NCI-H1105 treated with DMSO at 0.1 percent for 48 hours (cell line): ENCODE data around the gene SDHC.

Source experiments
- DNase-seq: peaks from one replicate; lab custom pipeline; 2025; lab: John Stamatoyannopoulos, UW

The SDHC gene, protein sequence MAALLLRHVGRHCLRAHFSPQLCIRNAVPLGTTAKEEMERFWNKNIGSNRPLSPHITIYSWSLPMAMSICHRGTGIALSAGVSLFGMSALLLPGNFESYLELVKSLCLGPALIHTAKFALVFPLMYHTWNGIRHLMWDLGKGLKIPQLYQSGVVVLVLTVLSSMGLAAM

DNA sequence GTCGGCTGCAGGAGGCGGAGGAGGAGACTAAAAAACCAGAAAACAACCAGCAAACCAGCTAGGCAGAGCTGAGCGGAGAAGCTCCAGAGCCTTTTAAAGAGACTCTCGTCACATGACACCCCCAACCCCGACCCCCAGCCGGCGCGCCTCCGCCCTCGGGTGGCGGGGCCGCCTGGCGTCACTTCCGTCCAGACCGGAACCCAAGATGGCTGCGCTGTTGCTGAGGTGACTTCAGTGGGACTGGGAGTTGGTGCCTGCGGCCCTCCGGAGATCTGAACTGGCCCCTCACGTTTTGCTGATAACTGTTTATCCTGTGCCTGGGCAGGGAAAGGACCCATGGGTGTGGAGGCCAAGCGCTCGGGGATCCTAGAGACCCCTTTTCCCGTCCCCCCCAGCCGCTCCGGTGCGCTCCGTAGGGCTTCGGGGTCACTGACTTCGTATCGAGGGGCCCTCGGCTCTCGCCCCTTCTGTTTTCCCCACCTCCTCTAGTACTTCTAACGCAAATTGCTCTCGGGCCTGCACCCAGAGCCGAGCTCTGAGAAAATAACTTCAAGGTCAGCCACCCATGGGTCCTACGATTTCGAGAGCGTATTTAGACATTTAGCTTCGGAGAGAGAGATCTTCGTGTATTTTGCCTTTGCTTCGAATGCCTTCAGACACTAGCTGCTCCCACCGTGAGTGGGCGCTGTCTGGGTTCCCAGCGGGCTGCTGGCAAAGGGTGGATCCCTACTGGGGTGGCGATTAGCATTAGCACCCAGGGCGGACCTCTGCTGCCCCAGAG is at the start of gene SDHC:
Gene SDHC, plus strand, starts transcription at position 181 of the 781 bp plus-strand sequence. Its CDS starts 25 bp downstream, at position 206.
- peak; percentile 83 for DNase-seq

- DNase-seq = no peak
Observed at GRCh38 chr1:161265305-161265704, 48.9 kb upstream of the SDHC start.

- no peak for DNase-seq
Observed at GRCh38 chr1:161266202-161266601, 48.0 kb upstream of the SDHC start.

GRCh38 chr1:161266836-161267235 is 47.3 kb upstream of the SDHC start:
- no peak for DNase-seq

DNA sequence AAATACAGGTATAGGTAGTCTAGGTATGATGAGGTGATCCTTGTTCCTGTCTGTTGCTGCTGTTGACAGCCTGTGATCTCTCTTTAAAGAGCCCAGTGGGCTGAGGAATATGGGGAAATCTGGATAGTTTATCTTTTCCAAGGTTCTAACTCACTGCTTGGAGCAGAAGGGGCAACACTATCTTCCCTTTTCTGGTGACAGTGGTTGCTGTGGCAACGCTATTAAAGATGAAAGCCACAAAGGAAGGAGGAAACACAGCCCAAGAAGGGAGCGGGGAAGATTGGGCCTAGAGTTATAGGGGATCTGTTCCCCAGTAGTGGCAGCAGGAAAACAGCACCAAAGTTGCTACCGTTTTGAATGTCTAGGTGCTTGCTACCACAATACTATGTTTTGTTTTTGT is 46.9 kb upstream of the SDHC start:
- no peak for DNase-seq

- no peak for DNase-seq
Observed at GRCh38 chr1:161273402-161273801, 40.8 kb upstream of the SDHC start.

GRCh38 chr1:161274874-161275273 is 39.3 kb upstream of the SDHC start:
- DNase-seq = no peak

GRCh38 chr1:161282991-161283390 is 31.2 kb upstream of the SDHC start:
- DNase-seq = no peak

DNA sequence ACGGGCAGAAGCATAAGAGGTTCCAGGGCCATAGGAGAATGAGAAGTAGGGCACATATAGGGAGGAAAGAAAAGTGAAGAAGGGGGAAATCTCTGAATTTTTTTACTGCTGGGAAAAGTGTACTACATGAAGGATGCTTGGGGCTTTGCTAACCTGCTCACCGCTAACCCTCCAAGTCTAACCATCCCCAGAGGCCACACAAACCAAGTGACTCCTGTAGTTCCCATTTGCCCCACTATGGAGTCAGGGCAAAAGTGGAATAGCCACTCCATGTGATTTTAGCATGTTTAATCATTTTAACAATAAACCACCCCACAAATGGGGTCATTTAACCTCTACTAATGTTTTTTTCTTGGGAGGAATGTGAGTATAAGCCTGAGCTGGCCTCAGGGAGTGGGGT is 29.1 kb upstream of the SDHC start:
- no peak for DNase-seq

DNA sequence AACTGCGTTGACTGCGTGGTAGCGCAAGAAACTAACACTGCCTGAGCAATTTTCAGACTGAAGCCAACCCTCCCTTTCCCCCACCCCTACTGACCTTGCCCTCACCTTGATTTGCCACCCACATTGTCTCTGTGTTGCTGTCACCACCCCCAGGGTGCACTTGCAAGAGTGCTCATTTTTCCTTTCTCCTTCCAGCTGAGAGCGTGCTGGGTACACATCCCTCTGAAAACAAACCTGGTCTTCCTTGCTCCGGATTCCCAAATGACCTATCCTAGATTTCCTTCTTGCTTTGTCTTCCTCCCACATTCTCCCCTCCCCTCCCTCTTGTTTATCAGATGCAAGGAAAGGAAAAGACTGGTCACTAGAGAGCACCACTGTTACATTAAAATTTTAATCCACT is 28.7 kb upstream of the SDHC start:
- no peak for DNase-seq

DNA sequence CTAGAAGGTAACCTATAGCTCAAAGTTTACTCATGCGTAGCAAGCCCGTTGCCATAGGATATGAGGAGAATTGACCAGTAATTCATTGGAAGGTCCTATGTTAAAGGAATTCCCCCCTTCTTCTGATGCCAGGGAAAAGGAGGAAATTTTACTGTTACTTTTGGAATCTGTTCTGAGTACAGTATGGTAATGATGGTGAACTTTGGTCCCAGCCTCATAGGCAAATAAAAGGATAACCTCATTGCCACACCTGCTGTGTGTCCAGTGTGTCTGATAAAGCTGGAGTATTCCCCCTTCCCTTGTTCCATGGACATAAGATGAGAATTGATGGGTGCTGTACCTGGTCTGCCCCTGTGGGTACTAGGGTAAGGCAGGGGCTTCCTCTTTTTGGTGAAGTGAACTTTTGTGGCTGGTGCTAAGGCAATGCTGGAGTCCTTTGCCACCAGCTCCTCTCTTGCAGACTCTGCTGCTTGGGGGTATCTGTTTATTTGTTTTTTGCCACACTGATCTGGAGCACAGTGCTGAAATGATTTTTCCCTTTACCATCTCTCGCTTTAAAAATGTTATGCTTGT is 26.6 kb upstream of the SDHC start:
- DNase-seq = no peak

DNA sequence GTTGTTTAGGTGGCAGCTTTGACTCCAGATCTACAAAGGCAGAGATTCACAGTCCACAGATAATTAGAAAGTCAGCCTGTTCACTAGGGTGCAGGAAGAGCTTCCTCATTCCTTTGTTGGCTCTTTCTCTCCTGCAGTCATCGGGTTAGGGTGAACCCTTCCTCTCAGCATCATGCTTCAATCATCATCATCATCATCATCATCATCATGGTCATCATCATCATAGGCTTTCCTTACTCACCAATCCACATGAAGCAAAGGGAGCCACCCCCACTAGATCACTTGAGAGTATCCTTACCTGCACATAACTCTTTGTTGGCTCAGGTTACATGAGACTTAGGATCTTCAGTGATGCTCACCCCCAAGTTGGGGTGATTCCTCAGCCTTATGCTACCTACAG is 23.4 kb upstream of the SDHC start:
- DNase-seq = no peak

DNA sequence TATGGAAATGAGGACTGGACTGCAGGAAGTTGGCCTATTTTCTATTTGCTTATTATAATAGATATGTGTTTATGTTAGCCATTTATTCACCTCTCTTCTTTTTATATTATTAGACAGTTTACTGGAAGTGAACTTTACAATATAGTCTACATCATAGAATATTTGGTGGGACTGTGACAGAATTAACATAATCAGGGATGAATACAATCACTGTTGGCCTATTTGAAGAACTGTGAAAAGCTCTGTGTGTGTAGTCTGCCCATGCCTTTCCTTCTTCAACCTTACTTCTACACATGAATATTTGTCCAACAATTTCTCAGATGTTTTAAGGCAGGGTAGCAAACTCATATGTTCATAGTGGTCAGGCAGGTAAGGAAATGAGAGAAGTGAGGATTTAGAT is 16.8 kb upstream of the SDHC start:
- DNase-seq = no peak

GRCh38 chr1:161298116-161298515 is 16.1 kb upstream of the SDHC start:
- DNase-seq = no peak

DNA sequence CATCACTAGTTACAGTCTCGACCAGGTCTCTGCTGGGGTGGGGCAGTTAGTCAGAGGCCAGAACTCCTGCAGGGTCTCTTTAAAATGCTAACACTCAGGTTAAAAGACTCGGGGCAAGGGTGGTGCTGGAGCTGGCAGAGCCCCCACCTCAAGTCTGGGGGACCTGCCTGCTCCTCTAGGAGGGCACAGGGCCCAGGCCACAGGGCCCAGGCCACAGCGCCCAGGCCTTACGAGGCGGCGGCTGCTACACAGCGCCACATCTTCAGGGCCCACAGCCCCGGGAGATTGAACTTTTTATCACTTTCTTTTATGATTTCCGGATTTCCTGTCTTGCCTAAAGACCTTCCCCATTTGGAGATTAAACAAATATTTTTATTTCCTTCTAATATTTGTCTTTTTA is 14.8 kb upstream of the SDHC start:
- no peak for DNase-seq

DNA sequence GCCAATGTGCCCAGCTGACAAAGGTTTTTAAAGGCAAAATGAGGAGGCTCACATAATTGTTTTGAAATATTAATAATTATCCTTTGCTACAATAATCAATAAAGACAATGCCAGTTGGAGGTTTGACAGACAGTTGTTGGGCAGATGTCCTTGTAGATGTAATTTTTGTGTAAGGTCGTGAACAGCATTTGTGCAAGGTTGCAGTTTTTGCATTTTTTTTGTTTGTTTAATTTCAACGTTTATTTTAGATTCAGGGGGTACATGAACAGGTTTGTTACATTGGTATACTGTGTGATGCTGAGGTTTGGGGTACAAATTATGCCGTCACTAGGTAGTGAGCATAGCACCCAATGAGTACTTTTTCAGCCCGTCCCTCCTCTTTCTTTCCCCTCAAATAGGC is 13.7 kb upstream of the SDHC start:
- no peak for DNase-seq

DNA sequence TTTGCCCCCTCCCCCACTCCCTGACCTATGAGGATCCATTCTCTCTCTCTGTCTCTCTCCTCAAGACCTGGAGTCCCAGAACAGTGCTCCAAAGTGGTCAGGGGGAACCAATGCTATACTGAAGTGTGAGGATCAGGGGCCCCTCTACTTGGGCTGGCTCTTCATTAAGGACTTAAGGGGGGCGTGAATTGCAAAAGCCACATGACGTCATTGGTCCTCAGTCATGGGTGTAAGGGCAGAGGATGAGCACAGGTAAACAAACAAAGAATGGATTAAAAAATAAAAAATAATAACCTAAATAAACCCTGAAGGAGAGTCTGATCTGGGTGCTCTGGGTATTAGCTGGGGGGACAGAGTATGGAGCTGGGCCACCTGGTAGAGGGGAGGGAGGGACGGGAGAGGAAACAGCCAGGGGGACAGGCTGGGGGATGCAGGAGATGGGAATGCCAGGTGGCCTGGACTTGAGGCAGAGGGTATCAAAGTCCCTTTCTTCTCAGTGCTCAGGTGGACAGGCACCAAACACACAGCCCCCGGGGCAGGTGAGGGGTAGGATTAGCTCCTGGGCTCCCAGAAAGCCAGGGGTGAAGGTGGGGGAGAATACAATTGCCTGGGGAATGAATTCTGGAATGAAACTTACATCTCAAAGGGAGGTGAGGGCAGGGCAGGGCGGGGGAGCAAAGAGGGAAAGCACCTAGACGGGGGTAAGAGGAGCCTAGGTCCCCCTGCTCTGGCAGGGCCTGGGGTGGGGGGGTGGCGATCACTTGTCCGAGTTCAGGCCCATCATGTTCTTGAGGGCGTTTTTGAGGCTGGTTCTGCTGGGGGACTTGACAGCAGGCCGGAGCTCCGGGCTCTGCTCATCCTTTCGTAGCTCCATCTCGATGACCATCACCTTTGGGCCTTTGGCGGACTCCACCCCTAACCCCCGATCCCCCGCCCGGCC is 9.0 kb upstream of the SDHC start:
- DNase-seq = no peak

DNA sequence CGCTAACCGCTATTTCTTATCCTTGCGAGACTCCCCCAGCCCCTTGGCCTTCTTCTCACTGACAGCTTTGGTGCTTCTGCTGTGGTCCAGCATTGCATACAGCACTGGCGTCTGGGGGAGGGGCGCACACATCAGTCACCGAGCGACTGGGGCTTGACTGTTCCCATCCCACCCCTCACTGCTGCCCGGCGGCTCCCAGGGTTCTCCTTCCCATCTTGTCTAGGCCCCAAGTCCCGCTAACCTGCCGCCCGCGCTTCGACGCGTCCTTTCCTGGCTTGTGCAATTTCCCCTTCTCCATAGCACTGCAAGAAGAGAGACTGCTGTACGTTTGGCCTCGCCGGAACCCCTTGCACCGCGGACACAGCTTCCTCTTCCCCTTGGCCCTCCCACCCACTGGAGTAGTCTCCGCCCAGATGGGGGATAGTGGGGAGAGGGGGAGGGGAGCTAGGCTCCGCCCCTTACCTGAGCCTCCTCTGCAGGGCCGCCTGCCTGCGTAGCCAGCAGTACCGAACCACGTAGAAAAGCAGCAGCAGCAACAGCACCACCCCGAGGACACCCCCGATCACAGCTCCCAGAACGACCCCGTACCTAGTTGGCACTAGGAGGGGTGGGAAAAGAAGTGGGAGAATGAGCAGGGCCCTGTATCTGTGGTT is 8.2 kb upstream of the SDHC start:
- DNase-seq = peak; percentile 83

DNA sequence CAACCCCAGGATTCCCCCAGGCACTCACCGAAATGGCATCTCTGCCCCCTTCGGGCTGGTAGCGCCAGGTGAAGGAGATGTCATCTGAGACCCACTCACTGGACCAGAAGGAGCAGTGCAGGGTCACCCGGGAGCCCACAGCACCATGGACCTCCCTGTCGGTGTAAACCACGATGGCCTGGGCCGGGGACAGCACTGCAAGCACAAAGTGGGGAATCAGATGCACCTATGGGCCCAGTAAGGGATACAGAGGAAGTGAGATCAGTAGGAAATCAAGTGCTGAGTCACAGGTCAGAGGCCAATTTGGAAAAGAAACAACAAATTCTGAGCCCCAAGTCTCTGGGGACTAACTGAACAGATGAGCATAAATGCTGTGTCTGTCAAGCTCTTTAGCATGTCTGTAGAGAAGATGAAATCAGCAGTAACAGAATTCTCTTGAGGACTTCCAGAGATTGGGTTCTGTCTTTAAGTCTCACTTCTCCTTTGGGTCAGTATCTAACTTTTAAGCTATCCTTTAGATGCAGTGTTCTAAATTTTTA is 6.9 kb upstream of the SDHC start:
- DNase-seq = no peak

GRCh38 chr1:161307892-161308638 is 6.1 kb upstream of the SDHC start:
- no peak for DNase-seq

DNA sequence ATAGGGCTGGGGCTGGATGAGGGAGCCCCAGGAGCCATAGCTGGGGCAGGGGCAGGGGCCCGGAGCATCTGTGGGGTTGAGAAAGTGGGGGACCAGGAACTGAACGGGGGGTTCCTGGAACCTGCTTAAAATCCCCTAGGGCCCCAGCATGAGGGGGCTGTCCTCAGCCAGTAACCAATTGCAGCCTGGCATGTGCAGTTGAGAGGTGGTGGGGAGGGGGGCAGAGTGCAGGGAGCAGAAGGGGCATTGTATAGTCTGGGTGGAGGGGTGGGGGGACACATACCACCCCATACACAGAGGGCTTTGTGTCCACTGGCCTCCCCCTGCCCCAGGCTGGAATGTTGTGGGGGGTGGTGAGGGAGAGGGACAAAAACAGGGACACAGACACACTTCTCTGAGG is 4.3 kb upstream of the SDHC start, which contains the start of gene MPZ:
Gene MPZ, minus strand, starts transcription at position 101 of the 400 bp plus-strand sequence. Its CDS starts 63 bp downstream, at position 38.
- no peak for DNase-seq
